Renal pelvis (tissue), 4 donors: Measurements from ENCODE around the gene SYT5. TPM values are rescaled to one million over a fixed set of nuclear protein-coding genes. Genes with fewer than 3 reads are reported as not detected.
"Not testable (repeated sequence)": the region's sequence is repeated elsewhere in the genome, so short reads cannot be mapped to it uniquely, and the experiment has no call there.

Source experiments
- DNase-seq: peaks from one replicate; pipeline ENCODE4 v3.0.0-alpha.2; 2013
- polyA plus RNA-seq, 3 donors: library from polyadenylated mRNA; unstranded; fragments of 120-200 nt; gene quantifications; one replicate each; pipeline ENCODE4 v1.2.1, GENCODE V29; 2013; ENCODE audit not compliant: insufficient read length in 3 of 3

The SYT5 gene
- polyA plus RNA-seq, 3 donors, result 0.30 to 0.47 (median 0.41) TPM

- DNase-seq, result not testable (repeated sequence)
Observed at GRCh38 chr19:55172318-55172717, 7.8 kb downstream of the SYT5 start.

DNA sequence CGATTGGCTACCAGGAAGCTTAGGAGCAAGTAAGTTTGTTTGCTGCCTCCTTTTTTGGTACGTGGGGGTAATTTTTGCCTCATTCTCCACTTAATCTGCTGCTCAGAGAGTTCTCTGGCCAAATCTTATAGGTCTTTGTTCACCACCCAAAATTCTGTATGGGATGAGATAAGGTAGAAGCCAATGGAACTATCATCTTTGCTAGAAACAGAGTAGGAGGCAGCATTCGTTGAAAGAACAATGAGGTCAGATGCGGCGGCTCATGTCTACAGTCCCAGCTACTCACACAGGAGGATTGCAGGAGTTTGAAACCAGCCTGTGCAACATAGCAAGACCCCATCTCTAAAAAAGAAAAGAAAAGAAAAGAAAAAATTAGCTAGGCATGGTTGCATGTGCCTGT is 8.6 kb downstream of the SYT5 start:
- no peak for DNase-seq

DNA sequence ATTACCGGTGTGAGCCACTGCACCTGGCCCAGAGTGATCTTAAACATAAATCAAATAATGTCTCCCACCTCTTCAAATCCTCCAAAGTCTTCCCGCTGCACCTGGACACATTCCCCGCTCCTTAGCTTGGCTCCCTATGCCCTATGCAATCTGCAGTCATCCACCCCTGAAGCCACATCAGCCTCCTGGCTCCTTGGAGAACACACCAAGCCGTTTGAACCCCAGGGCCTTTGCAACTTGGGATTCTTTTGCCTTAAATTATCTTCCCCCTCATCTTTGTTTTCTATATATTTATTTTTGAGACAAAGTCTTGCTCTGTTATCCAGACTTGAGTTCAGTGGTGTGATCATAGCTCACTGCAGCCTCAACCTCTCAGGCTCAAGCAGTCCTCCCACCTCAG is 11.0 kb downstream of the SYT5 start:
- no peak for DNase-seq

GRCh38 chr19:55166530-55167268 is 13.4 kb downstream of the SYT5 start, which contains the start of gene DNAAF3:
Gene DNAAF3 (minus strand): TSS chr19:55166613. CDS start chr19:55166413, 200 bp downstream.
- DNase-seq, result peak; percentile 96

DNA sequence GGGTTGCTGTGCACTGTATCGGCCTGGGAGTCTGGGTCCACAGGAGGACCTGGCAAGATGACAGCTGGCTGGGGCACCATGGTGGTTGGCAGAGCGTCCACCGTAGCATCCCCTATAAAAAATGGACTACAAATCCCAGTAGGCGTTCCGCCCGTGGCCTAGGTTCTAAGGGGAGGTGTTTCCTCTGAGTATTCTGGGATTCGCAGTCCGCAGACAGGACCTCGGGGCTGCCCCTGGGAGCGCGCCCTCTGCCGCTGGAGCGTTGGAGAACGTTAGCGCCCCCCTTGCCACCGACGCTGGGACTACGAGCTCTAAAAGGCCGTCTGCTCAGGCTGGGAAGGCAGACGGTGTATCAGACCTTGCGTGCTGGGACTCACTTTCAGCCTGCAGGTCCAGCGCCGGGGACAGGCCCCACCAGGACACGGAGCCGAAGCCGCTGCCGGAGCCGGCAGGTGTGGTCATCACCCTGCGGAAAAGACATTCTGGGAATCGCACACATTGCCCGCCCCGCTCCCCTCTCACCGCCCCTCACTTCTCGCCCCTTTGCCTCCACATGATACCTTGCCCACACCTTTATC is 14.0 kb downstream of the SYT5 start:
- no peak for DNase-seq

- no peak for DNase-seq
Observed at GRCh38 chr19:55161571-55162322, 18.3 kb downstream of the SYT5 start.

GRCh38 chr19:55160986-55161365 is 19.1 kb downstream of the SYT5 start:
- no peak for DNase-seq

GRCh38 chr19:55160128-55160985 is 19.7 kb downstream of the SYT5 start:
- DNase-seq, result peak; percentile 77

DNA sequence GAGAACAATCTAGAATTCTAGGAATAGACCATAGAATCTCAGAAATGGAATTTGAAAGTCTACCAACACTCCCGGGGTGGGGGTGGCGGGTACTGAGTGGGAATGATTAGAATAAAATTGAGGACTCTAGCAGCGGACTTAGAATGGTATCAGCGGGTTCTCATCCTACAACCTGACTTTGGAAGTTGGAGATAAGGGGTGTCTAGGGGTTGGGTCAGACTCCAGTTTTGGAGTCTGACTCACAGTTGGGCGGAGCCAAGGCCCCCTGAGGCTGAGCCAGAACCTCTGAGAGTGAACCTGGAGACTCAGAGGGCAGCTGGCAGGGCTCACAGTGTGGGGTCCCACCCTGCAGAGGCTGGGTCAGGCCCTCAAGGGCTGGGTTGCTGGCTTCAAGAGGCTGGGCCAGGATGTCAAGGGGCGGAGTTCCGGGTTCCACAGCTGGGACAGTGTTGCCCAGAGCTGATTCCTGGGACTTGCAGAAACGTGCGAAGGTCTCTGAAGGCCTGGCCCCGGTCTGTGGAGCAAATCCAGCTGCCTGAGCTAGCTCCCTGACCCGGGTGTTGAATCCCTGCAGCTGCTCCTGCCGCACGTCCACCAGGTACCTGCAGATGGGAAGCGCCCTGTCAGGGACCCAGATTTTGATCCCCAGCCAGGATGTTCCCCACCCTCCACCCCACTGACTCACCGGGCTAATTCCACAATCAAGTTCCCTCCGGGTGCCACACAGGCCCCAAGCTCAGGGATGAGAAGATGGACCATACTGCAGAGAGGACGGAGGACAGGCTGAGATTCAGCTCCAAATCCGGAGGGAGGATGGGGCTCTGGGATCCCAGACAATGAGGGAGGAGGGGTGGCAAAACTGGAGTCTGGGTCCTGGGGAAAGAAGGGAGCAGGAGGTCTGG is 21.0 kb downstream of the SYT5 start:
- DNase-seq, result no peak

DNA sequence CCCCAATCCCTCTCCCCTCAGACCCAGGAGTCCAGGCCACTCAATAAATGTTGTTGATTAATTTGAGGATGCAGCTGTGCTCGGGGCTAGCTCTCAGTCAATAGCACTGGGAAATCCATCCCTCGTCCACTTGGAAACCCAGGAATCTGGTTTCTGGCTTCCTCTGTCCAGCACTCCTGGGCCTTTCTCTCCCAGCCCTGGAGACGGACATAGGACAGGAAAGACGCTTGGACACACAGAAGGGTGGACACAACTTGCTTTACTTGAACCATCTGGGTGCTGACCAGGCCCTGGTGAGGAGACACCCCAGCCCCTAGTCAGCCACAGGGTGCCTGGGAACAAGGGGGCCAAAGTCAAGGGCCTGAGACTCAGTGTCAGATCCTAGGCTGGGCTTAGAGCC is 21.7 kb downstream of the SYT5 start:
- no peak for DNase-seq

DNA sequence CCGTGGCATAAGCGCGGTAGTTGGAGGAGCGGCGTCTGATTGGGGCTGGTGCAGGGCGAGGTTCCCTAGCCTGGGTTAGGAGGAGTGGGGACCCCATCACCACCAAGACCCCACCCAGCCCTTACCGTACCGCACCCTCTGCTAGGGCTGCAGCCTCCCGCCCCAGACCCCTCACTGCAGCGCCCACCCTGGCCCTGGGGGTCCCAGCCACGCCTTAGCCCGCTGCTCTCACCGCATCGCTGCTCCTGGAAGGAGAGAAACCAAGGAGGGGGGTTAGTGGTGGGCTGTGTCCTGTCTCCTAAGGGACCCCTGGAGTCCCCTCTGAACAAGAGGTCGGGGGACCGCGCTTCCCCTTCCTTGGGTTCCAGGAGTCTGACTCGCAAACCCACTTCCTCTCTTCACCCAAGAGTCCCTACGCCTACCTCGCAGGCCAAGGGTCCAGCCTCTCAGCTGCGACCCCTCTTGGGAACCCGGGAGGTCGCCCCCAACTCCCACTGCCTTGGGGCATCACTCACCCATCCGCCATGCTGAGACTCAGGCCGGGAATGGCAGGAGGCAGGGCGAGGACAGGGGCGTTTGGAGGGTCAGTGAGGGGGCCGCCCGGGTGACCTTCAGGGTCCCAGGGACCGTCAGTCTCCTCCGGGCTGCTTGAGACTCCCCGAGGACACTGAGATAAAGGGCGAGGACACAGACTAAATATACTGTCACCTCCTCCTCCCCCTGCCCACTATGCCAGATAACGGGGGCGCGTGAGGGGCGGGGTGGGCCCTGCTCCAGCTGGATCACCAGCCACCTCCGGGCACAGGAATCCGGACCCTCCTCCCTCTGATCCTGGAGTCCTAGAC is 22.8 kb downstream of the SYT5 start, which contains the start of gene TNNI3:
TSS of gene TNNI3 (minus strand) at position 669 of the 845 bp plus-strand sequence. CDS start at position 526, 143 bp downstream.
- no peak for DNase-seq

DNA sequence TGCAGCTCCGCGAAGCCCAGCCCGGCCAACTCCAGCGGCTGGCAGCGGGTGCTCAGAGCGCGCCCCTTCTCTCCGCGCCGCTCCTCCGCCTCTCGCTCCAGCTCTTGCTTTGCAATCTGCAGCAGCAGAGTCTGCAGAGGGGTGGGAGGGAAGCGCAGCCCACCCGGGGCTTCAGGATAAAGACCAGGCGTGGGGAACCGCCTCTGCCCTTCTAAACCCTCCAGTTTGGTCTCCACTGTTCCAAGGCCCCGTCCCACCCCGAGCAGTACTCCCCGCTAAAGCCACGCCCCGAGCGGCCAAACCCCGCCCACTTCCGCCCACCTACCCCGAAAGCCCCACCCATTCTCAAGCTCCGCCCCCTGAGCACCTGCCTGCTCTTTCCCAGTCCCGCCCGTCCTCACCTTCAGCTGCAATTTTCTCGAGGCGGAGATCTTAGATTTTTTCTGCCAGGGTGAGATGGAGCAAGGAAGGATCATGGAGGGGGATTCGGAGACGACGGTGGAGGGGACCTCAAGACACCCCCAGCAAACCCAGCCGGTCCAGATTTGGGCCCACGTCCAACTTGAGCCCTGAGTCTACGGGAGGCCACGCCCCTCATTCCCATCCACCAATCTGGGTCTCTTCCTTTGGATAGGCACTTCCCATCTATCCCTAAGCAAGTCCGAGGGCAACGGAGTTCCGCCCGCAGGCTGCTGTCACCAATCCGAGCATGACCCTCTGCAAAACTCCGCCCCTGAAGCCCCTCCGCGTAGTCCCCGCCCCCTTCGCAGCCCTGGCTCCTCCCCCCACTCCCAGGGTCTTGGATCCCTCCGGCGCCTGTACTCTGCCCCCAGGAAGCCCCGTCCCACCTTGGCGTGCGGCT is 23.7 kb downstream of the SYT5 start:
- DNase-seq, result no peak

DNA sequence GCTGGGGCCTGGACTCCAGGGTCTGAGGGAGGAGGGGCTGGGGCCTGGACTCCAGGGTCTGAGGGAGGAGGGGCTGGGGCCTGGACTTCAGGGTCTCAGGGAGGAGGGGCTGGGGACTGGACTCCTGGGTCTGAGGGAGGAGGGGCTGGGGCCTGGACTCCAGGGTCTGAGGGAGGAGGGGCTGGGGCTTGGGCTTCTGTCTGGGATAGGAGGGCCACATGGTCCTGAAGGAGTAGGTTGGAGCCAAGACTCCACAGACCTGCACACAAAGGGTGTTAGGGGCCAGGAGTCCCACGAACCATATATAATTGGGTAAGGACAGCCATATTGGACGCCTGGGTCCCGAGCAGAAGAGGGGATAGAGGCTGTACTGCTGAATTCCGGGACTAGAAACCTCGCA is 24.3 kb downstream of the SYT5 start:
- DNase-seq, result not testable (repeated sequence)

DNA sequence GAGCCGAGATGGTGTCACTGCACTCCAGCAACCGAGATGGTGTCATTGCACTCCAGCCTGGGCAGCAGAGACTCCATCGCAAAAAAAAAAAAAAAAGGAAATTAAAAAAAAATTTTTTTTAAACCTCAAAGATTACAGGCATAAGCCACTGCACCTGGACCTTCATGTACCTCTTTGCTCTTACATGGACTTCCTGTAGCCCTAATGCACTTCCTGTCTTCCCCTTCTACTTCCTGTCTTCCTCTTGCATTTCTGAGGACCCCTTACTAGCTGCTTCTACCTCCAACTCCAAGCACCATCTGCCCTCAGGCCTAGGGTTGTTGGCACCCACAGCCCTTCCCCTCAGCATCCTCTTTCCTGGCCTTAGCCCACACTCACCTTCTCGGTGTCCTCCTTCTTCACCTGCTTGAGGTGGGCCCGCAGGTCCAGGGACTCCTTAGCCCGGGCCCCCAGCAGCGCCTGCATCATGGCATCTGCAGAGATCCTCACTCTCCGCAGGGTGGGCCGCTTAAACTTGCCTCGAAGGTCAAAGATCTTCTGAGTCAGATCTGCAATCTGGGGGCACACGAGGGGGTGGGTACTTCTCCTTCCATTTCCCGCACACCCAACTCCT is 26.3 kb downstream of the SYT5 start:
- no peak for DNase-seq

DNA sequence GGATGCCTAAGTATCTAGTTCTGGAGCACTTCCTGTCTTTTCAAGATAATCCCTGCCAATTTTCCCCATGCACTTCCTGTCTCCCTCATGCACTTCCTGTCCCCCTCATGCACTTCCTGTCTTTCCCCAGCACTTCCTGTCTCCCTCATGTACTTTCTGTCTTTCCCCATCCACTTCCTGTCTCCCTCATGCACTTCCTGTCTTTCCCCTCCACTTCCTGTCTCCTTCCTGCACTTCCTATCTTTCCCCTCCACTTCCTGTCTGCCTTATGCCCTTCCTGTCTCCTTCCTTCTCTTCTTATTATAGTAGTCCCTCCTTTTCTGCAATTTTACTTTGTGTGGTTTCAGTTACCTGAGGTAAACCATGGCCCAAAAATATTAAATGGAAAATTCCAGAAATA is 28.1 kb downstream of the SYT5 start:
- DNase-seq, result no peak

GRCh38 chr19:55149078-55150003 is 30.7 kb downstream of the SYT5 start, which contains the start of gene TNNT1:
Gene TNNT1 (minus strand): TSS chr19:55149206. CDS start chr19:55147157, 2,049 bp downstream.
- no peak for DNase-seq
